Measurements from ENCODE around the gene TDRD7.
A peak's percentile ranks its signal among the peaks of the same experiment; 100 is the strongest.
"Not testable (repeated sequence)": the region's sequence is repeated elsewhere in the genome, so short reads cannot be mapped to it uniquely, and the experiment has no call there.

Gene TDRD7

DNA sequence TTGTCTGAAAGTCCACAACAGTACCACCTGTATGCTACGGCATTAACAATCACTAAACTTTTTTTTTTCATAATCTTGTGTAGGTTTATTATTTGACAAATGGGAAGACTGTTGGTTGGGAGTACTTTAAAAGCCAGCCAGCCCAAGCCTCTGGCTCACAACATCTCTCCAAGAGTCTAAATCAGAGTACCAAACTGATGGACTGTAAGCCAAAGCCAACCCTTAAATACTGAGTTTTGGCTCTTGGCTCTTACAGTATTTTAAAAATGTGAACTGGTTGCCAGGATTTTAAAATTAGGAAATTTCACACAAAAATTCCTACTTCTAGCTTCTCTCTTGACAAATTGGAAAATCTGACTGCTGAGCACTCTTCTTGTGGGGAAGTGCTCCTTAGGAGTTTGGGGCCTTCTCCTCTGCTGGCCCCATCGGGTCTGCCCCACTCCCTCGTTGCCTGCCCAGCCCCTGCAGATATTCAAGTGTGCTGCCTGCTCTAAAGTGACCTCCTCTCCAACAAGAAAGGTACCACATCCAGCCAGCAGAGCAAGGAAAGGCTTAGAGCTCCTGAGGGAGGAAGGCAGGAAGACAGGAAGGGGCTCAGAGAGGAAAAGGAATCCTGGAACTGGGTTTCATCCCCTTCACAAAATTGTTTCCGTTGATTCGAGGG lies 67.7 kb downstream of the TDRD7 start:
- no peak for DNase-seq

DNA sequence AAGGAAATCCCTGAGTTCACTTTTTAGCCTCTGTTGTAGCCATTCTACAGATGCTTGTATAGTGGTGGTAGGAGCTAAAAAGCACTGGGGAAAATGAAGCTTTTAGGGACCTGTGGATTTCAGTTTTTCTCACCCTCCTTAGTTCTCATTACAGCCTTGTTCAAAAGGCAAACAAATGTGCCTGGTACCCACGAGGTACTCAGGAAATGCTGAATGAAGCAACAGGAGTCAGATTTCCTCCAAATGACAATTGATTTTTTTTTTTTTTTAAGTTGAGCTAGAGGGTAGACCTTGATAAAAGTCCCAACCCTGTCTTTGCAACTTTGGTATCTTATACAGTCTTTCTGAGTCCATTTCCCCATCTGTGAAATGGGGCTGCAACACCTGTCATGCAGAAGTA lies 68.3 kb downstream of the TDRD7 start:
- no peak for DNase-seq

DNA sequence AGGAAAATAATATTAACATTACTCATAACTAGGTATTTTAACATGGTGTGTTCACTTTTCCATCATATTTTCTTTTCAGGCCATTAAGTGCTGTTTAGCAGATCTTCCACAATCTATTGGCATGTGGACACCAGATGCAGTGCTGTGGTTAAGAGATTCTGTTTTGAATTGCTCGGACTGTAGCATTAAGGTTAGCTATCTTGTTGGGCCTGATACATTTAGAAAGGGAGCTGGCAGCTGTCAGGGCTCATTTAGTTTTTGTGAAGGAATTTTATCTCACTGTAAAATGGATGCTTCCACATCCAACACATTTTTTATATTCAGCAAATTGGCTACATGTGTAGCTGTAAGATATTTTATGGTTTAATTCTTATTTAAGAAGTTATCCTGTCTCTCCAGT lies 68.9 kb downstream of the TDRD7 start:
- no peak for DNase-seq

DNA sequence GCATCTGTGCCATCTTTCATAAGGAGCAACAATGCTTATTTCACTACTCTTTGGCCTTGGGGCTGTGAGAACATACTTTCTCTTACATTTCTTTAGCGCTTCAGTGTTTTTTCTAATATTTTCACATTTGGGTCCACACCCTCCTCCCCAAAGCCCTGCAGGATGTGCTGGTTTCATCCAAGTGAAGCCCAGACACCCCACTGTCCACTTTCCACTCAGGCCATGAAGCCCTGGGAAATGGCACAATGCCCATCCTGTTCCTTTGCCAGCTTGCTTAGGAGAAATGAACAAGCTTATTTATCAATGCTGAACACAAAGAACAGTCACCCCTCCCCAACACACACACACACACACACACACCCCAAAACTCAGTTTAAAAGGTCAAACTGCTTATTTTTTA lies 72.2 kb downstream of the TDRD7 start:
- DNase-seq, result no peak

DNA sequence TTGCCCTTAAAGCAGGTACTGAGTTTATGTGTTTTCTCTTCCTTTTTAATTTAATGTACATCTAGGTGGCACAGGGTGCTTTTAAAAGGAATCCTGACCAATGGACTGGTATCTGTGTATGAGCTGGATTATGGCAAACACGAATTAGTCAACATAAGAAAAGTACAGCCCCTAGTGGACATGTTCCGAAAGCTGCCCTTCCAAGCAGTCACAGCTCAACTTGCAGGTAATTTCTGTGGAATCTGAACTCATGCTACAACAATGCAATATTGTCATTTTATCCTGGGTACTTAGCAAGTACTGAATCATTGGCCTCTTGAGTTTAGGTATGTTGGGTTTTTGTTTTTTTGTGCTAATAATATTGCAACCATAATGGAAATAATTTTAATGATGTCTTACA lies 75.2 kb downstream of the TDRD7 start:
- DNase-seq, result no peak

DNA sequence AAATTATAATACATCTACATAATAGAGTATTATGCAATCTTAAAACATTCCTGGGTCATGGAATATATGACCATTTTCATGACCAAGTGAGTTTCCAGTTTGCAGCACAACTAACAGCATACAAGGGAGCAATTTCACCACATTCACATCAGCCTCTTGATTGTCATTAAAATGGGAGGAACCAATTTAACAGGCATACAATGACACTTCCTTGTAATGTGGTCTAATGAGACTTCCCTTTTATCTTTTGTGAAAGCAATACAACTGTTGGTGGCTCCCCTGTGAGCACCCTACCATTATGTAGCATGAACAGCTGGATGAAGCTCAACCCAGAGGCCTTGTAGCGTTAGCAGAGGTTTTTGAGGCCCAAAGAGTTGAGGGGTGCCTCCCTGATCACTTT lies 76.0 kb downstream of the TDRD7 start:
- no peak for DNase-seq

DNA sequence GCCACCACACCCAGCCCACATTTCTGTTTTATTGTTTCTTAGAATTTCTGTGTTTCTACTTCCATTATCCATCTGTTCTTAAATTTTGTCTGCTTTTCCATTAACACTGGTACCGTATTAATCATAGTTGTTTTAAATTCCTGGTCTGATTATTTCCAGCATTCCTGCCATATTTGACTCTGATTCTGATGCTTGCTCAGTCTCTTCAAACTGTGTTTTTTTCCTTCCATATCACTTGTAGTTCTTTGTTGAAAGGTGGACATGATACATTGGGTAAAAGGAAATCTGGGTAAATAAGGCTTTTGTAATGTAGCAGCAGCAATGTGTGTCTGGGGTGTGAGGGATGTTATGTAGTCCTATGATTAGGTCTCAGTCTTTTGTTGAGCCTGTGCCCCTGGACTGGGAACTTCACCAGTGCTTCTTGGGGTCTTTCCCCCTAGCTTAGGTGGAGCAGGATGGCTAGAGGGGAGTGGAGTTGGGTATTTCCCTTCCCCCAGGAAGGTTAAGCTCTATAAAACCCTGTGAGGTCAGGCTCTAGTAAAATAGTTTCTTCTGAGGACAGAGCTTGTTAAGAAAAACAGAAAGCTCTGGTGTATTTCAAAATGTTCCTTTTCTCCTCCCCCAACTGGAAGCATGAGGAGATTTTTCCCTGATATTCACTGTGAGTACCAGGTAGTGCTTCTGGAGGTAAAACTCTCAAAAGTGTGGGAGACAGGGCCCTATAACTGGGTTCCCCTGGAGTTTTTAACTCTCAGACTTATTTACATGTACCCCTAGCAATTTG lies 79.5 kb downstream of the TDRD7 start:
- DNase-seq, result no peak

DNA sequence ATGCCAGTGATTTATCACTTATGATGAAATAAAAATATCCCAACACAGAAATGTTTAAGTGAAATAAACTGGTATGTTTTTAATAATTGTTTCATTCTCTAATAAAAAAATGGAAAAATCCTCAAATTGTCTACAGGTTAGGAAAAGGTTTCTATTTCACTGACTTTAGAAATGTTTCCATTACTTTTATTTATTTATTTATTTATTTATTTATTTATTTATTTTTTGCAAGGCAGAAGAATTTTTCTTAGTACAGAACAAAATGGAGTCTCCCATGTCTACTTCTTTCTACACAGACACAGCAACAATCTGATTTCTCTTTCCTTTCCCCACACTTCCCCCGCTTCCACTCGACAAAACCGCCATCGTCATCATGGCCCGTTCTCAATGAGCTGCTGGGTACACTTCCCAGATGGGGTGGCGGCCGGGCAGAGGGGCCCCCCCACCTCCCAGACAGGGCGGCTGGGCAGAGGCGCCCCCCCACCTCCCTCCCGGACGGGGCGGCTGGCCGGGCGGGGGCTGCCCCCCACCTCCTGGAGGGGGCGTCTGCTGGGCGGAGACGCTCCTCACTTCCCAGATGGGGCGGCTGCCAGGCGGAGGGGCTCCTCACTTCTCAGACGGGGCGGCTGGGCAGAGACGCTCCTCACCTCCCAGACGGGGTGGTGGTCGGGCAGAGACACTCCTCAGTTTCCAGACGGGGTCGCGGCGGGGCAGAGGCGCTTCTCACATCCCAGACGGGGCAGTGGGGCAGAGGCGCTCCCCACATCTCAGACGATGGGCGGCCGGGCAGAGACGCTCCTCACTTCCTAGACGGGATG lies 85.9 kb downstream of the TDRD7 start:
- not testable (repeated sequence) for DNase-seq

DNA sequence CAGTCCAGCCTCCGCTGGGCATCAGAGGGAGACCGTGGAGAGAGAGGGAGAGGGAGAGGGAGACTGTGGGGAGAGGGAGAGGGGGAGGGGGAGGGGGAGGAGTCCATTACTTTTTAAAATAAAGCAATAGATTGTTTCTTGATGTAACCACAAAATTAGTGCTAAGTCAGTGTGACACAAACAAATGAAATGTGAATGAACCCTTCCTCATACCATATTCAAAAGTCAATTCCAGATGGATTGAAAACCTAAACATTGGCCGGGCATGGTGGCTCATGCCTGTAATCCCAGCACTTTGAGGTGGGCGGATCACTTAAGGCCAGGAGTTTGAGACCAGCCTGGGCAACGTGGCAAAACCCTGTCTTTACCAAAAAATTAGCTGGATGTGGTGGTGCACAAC lies 87.0 kb downstream of the TDRD7 start:
- DNase-seq, result not testable (repeated sequence)

DNA sequence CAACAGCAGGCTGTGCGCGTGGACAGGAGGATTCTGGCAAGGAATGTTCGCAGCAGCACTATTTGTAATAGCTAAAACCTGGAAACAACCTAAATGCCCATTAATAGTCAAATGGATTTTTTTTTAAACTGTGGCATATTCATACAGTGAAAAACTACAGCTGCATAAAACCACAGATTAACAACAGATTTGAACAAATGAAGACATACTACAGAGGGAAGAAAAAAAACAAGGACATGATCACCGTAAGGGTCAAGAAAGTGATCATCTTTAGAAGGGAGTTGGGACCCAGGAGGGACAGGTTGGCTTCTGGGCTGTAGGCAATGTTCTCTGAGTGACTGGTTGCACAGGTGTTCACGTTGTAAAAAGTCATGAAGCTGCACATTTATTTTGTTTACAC lies 88.4 kb downstream of the TDRD7 start:
- DNase-seq, result no peak

DNA sequence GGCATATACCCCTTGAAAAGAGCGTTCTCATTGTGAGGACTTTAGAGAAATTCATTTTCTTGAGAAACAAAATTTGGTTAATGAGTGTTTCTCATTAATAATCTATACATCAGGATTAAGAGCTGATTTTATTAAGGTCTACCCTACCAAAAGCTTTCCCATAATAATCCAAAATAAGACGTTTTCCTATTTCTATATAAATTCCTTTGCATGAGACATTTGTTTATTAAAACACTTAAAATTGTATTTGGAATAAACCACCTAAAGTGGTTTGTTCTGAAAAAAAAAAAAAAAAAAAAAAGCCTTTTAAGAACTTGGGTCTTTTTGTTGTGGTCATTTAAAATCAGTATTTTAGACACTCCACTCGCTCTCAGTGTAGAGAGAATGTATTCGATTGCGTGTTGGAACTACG lies 88.9 kb downstream of the TDRD7 start:
- DNase-seq, result no peak

DNA sequence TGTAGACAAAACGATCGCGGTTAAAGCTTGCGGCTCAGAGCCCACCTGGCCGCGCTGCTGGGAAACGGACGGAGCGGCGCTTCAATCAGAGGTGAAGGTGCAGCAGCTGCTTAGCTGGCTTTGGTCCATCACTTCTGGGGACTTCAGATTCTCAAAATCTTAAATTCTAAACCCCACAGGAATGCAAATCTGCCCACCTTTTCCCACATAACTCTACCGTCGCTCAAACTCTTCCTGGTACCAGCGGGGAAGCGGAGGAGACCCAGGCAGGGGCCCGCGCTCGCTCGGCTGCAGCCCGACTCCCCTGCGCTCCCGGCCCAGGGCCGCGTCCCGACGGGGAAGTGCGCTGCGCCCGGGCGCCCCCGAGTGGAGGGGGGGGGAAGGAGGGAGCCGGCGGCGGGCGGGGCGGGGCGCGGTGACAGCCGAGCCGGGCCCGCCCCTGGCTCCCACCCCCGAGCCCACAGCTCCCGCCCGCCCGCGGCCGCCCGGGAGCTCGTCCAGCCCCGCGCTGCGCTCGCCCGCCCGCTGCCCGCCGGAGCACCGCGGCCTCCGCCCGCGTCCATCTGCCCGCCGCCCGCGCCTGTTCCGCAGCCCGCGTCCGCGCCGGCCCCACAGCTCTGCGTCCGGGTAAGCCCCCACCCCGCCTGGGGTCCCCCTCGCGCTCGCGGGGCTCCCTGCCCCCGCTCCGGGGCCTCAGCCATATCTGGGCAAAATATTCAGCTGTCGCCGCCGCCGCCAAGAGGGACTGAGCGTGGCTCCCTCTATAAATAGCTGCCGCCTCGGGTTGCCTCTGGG lies 89.5 kb downstream of the TDRD7 start, which contains the start of gene TMOD1:
Gene TMOD1, plus strand, starts transcription at position 490 of the 795 bp plus-strand sequence. CDS start 22,523 bp downstream, outside the sequence.
- peak; percentile 44 for DNase-seq

DNA sequence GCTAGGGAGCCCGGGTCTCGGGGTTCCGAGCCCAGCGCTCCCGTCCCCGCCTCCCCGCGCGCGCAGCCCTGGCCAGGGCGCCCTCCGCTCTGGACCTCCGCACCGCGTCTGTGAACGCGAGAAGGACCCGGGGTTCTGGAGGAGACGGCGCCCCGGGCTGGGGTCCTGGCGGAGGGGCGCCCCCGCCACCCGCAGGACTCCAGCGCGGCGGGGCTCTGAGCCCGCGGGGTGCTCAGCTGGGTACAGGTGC lies 90.0 kb downstream of the TDRD7 start:
- no peak for DNase-seq

DNA sequence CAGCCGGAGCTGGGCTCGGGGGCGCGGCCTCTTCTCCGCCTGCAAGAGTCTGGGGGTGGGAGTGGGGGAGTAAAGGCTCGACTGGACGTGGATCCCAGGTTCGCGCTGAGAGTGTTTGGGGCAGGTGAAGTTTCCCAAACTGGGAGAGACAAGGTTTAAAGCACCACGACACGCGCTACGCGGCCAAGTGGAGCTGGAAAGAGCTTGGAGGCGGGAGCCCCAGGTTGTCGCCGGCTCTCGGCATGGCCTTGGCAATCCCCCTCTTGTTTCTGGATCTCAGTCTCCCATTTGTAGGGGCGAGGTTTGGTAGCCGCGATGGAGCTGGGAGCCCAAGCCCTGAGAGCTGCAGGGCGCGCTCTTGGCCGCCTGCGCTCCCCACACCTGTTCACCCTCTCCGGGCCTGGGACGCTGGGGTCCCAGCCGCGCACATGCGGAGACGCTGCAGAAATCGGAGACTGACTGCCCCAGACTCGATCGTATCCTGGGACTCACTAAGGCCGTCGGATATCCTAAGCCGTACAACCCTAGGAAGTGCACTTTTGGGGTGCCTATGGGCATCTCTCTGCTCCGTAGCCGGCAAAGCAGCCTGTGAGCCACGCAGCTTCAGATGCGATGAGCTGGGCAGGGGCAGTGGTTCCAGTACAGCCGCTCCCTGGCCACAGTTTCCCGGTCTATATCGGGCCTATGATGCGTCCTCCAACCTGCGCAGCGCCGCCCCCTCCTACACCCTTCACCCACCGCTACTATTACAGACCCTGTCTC lies 90.5 kb downstream of the TDRD7 start:
- DNase-seq, result no peak

DNA sequence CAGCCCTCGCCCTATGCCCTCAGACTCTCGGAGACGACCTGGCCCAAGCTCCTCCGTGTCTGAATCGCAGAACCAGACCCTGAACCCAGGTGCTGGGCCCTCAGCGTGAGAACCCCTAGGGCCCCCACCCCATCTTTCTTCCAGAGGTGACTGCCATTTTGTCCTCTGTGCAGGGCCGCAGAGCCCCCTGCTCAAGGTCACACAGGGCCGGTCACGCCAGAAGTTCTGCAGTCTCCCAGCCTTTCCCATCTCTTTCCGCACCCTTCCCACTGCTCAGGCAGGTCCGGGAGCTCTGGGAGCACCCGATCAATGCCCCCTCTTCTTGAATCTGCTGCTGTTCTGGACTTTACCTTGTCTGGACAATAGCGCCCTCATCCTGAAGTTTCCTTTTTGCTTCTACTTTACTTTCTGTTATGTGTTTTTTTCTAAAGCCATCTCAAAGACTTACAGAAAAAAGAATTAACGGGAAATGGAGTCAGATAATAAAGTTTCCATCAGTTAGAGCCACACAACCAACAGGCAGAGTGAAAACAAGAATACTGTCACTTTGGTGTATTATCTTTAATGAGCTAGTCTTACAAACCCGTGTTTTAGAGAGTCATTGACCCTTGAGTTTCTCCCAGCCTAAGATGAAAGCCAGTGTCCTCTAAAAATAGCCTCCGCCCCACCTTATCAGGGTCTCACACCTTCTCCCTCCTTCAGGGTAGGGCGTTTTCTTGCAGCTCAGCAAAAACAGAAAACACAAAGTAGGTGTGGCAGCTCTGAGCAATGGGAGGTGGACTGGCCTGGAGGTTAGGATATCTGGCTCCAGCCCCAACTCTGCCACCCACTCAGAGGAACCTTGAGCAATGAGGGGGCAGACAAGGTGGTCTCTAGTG lies 91.3 kb downstream of the TDRD7 start:
- DNase-seq, result no peak

DNA sequence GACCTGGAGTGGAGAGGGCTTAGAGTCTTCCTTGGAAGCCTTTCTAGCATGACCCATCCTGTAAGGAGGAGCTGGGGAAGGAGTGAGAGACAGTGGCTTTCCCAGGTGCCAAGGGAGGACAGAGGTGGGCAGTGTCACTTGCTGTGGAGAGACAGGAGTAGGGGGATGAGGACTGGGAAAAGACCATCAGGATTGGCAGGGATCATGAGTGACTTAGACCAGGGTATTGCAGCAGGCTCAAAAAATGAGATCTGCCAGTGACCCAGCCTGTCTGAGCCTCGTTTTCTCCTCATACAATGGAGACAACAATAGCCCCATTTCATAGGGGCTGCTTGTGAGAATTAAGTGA lies 91.9 kb downstream of the TDRD7 start:
- DNase-seq, result no peak

DNA sequence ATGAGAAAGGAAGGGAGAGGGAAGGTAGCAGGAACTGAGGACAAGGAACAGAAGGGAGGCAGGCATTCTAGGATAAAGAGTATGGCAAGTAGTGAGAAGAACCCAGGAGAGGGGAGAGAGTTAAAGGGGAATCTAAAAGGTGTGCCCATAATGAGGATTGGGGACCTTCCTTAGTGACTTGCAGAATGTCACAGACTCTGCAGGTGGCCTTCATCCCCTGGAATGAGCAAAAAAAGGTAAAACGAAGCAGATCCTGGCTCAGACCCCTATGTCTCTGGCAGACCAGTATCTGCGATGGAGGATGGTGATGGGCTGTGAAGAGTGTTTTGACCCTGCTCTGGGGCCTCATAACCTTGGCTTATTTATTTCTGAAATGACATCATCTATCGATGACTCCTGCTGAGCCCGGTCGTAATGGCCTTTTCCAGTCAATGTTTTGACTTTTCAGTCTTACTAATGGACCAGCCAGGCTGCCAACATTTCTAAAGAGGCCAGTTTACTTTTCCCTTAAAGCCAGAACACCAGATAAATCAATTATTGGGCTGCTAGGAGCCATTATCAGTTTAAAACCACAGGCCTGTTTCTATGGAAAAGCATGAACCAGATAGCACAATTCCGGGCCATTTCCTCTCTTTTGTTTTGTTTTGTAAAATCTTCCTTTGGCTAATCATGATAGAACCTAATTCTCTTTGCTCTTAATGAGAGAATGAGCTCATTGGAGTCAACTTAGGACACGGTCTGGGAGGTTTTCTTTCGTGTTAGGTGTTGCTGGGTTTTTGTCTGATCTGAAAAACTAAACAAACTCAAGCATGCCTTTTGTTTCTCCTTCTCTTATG lies 92.7 kb downstream of the TDRD7 start:
- DNase-seq, result no peak

DNA sequence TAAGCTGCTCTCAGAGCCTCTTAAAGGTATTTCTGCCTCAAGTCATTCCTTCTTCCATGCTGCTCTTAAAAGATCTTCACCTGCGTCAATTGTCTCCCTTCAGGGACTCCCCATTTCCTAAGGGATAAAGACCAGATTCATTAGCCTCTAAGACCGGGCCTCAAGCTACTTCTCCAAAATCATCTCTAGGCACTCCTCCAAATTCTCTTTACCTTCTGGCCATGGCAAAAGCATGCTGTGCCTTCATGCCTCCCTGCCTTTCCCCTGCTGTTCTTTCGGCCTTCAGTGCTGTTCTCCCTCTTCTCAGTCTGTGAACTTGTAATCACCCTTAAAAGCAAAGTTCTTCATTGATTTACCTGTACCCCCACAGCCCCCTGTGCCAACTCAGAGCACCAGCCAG lies 93.9 kb downstream of the TDRD7 start:
- DNase-seq, result no peak

DNA sequence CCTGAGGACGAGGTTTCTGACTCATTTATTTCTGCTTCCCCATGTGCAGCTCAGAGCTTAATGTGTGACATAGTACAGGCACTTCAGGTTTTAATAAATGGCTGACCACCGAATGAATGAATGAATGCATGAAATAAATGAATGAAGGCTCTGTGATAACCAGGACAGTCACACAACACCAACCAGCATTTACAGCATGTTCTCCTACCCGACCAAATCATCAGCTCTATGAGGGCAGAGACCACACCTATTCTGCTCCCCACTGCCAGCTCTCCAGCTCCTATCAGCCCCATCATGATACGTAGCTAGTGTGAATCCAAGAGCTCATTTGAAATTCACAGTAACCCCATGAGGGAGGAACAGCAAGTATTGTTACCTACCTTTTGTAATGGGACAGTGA lies 94.4 kb downstream of the TDRD7 start:
- DNase-seq, result no peak

DNA sequence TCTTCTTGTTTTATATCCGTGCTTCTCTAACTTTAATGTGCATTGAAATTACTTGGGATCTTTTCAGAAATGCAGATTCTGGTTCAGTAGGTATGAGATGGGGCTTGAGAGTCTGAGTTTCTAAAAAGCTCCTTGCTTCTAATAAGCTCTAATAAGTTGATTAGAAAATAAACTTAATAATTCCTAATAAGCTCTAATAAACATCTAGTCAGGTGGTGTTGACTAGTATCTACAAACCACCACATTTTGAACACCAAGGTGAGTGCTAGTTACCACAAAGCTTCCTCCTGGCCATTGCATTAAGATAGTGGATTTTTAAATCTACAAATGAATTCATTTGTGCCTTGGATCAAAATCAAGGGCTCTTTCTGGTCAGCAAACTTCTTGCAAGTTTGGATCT lies 94.9 kb downstream of the TDRD7 start:
- DNase-seq, result no peak

All from activated naive CD4-positive, alpha-beta T cell treated with Interleukin-2 at 50 U/mL for 16 hours (primary cell).